Esophagus squamous epithelium (tissue), 5 donors: Measurements from ENCODE around the gene STRA8. TPM values are rescaled to one million over a fixed set of nuclear protein-coding genes. Genes with fewer than 3 reads are reported as not detected.

Source experiments
- DNase-seq: peaks from one replicate; lab custom pipeline; 2025; lab: John Stamatoyannopoulos, UW
- H3K27ac ChIP-seq, 4 donors: fragments of 200-600 bp; sonication (generic); one replicate each; pipeline ENCODE4 v1.5.1; 2016 to 2019; ENCODE audit warnings: mild to moderate bottlenecking in 1 of 4
- H3K27me3 ChIP-seq, 4 donors: fragments of 200-600 bp; sonication (generic); 1 replicate in 3 of 4; 2 replicates in 1 of 4; pipeline versions ENCODE4 v1.5.1 to v1.6.0; 2017 to 2021; ENCODE audit warnings: antibody characterized with exemption in 1 of 4
- H3K36me3 ChIP-seq, 3 donors: fragments of 200-600 bp; sonication (generic); one replicate each; pipeline ENCODE4 v1.5.1; 2016 to 2019
- H3K4me1 ChIP-seq, 3 donors: fragments of 200-600 bp; sonication (generic); one replicate each; pipeline ENCODE4 v1.5.1; 2017 to 2019
- H3K4me3 ChIP-seq, 4 donors: fragments of 200-600 bp; sonication (generic); 1 replicate in 3 of 4; 2 replicates in 1 of 4; pipeline ENCODE4 v1.5.1; 2016 to 2019; ENCODE audit warnings: mild to moderate bottlenecking in 2 of 4, moderate library complexity in 1 of 4
- H3K9me3 ChIP-seq, 3 donors: fragments of 200-600 bp; sonication (generic); one replicate each; pipeline ENCODE4 v1.5.1; 2016 to 2019
- POLR2A ChIP-seq, 4 donors: fragments of 450-650 bp; IDR thresholded peaks; one replicate each; pipeline ENCODE4 v1.6.1; 2017; ENCODE audit warnings: antibody characterized with exemption in 4 of 4, mild to moderate bottlenecking in 4 of 4, moderate library complexity in 3 of 4
- WGBS, 2 donors: methylation state at CpG; one replicate each; pipeline ENCODE4 v1.1.5; 2018; 5-methylcytosine and 5-hydroxymethylcytosine counted together
- intact Hi-C: fragments of 100-400 bp; cut with DNase I; formaldehyde crosslinking; loops from one replicate; pipeline ENCODE4 v1.15.0; 2022
- total RNA-seq, 4 donors: library from RNA; depleted of rRNA; stranded (reverse); fragments of >200 nt; gene quantifications; one replicate each; pipeline ENCODE4 v1.1.0, GENCODE V29; 2016
- TF ChIP-seq, protein P1 (sequence below), 6 experiments: fragments of 450-650 bp in 4 of 6; fragments of 200-600 bp in 2 of 6; sonication (generic) in 2 of 6; IDR thresholded peaks; one replicate each; pipeline ENCODE4 v1.5.1; 2016 to 2019; ENCODE audit warnings: antibody characterized with exemption in 6 of 6, mild to moderate bottlenecking in 4 of 6, moderate library complexity in 4 of 6
- donor health status: DM: yes; HTN: yes; CAD: no.

Gene STRA8
- total RNA-seq, 4 donors from 2014 or later: not detected

DNA sequence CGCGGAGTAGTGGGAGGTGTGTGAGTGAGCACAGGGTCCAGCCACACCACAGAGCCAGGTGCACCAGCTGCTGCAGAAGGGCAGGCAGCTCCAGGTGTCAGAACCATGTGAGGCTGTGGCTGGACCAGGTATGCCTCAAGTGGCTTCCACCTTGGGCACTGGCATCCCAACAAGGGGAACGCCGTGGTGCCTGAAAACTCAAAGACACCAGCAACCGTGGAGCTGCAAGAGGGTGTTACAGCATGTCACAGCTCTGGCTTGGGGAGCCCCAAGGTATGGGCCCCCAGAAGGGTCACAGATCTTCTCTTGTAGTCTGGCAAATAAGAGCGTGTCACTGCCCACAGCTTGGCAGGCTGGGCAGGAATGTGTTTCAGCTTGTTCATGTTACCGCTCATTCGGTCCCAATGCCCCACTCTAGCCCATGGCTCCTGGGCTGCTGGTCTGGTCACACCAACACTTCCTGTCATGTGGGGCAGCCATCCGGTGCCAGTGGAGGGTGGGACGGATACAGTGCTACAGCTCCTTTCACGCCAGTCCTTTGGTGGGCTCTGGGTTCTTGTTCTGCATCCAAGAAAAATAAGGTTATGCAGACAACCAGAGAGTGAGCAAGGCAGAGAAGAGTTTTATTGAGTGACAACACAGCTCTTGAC, 29.8 kb downstream of the STRA8 start:
- no peaks in the 10 kb centered on the region for H3K36me3 ChIP-seq
- DNase-seq: no peak
- 81 to 91% methylated on average over 6 to 7 of the region's 11 CpGs for WGBS, 2 donors
- no peak overlapping the region for H3K27ac ChIP-seq
- H3K27me3 ChIP-seq: no peaks in the 10 kb centered on the region
- intact Hi-C loops: no loop called here
- H3K4me3 ChIP-seq: no peak overlapping the region
- H3K4me1 ChIP-seq: peaks cover 0 to 6% (median 0%) of the 10 kb centered on the region in 3 donors
- peaks cover 0 to 4% (median 0%) of the 10 kb centered on the region in 3 donors for H3K9me3 ChIP-seq
- no peak for TF ChIP-seq POLR2A (IDR thresholded peaks at IDR 0.05)
- TF ChIP-seq, protein P1, sequence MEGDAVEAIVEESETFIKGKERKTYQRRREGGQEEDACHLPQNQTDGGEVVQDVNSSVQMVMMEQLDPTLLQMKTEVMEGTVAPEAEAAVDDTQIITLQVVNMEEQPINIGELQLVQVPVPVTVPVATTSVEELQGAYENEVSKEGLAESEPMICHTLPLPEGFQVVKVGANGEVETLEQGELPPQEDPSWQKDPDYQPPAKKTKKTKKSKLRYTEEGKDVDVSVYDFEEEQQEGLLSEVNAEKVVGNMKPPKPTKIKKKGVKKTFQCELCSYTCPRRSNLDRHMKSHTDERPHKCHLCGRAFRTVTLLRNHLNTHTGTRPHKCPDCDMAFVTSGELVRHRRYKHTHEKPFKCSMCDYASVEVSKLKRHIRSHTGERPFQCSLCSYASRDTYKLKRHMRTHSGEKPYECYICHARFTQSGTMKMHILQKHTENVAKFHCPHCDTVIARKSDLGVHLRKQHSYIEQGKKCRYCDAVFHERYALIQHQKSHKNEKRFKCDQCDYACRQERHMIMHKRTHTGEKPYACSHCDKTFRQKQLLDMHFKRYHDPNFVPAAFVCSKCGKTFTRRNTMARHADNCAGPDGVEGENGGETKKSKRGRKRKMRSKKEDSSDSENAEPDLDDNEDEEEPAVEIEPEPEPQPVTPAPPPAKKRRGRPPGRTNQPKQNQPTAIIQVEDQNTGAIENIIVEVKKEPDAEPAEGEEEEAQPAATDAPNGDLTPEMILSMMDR (IDR thresholded peaks at IDR 0.05): no peak

GRCh38 chr7:135265637-135266036, 32.0 kb downstream of the STRA8 start:
- H3K27me3 ChIP-seq: peaks cover 0 to 6% (median 0%) of the 10 kb centered on the region in 4 donors
- intact Hi-C loops: no loop called here
- peaks cover 0 to 4% (median 0%) of the 10 kb centered on the region in 3 donors for H3K9me3 ChIP-seq
- H3K27ac ChIP-seq: no peak overlapping the region
- 71 to 78% methylated on average over 1 of the region's 1 CpG for WGBS, 2 donors
- TF ChIP-seq, protein P1 (IDR thresholded peaks at IDR 0.05): no peak
- TF ChIP-seq POLR2A (IDR thresholded peaks at IDR 0.05): no peak
- H3K4me1 ChIP-seq: peaks cover 0 to 6% (median 0%) of the 10 kb centered on the region in 3 donors
- H3K4me3 ChIP-seq: no peak overlapping the region
- H3K36me3 ChIP-seq: no peaks in the 10 kb centered on the region
- no peak for DNase-seq

DNA sequence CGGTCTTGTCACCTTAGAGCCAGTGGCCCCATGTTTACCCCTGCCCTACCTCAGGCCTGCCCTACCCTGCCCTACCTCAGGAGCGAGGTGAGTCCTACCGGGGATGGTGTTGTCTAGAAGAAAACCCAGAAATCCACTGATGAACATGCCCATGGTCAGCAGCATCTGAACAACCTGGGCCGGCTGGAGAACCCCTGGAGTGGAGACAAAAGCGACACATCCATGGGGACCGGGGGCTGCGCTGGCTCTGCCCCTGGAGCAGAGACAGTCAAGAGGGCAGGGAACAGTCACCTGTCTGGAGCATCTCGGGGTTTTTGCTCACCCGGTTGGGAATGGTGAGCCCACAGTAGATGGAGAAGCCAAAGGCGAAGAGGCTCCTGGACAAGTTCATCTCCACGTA, 36.3 kb downstream of the STRA8 start:
- TF ChIP-seq POLR2A (IDR thresholded peaks at IDR 0.05): no peak
- TF ChIP-seq, protein P1 (IDR thresholded peaks at IDR 0.05): no peak
- no peaks in the 10 kb centered on the region for H3K9me3 ChIP-seq
- intact Hi-C loops: no loop called here
- peaks cover 0 to 7% (median 0%) of the 10 kb centered on the region in 3 donors for H3K4me1 ChIP-seq
- DNase-seq: no peak
- no peak overlapping the region for H3K4me3 ChIP-seq
- H3K27me3 ChIP-seq: peaks cover 0 to 6% (median 0%) of the 10 kb centered on the region in 4 donors
- H3K27ac ChIP-seq: no peak overlapping the region
- WGBS, 2 donors: 77 to 95% methylated on average over 7 to 8 of the region's 11 CpGs
- no peaks in the 10 kb centered on the region for H3K36me3 ChIP-seq

DNA sequence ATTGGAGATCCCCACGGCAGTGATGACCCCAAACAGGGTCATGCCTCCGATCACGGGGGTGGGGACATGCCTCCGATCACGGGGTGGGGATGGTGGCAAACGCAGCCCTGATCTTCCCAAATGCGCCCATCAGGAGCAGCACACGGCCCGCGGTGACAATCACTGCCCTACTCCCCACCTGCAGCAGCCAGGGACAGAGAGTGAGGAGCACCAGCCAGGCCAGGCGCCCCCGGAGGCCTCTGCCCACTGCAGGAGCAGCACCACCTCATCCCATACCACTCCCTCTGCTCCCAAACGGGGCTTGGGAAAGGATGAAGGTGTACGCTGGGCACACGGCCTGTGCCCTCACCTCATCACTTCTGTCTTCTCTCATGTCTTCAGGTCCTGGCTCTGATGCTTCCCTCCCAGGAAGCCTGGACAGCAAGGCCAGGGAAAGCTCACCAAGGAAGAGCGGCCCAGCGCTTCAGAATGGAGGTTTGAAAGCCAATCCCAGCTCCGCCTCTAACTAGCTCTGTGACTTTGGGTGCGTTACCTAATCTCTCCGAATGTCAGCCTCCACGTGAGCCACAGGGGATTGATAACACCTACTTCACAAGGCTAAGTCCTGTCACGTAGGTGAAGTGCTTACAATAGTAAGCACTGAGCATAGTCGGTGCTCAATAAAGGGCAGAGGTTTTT, 37.1 kb downstream of the STRA8 start:
- intact Hi-C loops: no loop called here

More for the DNA sequence above, 37.1 kb downstream of the STRA8 start:
- H3K36me3 ChIP-seq: no peaks in the 10 kb centered on the region
- H3K27ac ChIP-seq: no peak overlapping the region
- DNase-seq: no peak
- TF ChIP-seq, protein P1 (IDR thresholded peaks at IDR 0.05): no peak
- TF ChIP-seq POLR2A (IDR thresholded peaks at IDR 0.05): no peak
- no peaks in the 10 kb centered on the region for H3K9me3 ChIP-seq
- H3K27me3 ChIP-seq: peaks cover 0 to 6% (median 0%) of the 10 kb centered on the region in 4 donors
- peaks cover 0 to 7% (median 0%) of the 10 kb centered on the region in 3 donors for H3K4me1 ChIP-seq
- 74 to 78% methylated on average over 10 to 14 of the region's 23 CpGs for WGBS, 2 donors
- no peak overlapping the region for H3K4me3 ChIP-seq
